Stomach (tissue), 9 donors: Measurements from ENCODE around the gene PRKG1. TPM values are rescaled to one million over a fixed set of nuclear protein-coding genes. Genes with fewer than 3 reads are reported as not detected.

Experiments used
- DNase-seq, 2 donors: peaks; one replicate each; pipeline versions ENCODE4 v3.0.0 to v3.0.0-alpha.2; 2013 to 2019
- H3K27ac ChIP-seq, 5 donors: fragments of 200-600 bp in 4 of 5; sonication (generic) in 4 of 5; one replicate each; pipeline ENCODE4 v1.5.1; 2013 to 2019; ENCODE audit warnings: mild to moderate bottlenecking in 1 of 5, moderate library complexity in 1 of 5
- H3K27me3 ChIP-seq, 3 donors: fragments of 200-600 bp; sonication (generic); one replicate each; pipeline ENCODE4 v1.5.1; 2017 to 2019; ENCODE audit warnings: mixed run types in 1 of 3
- H3K36me3 ChIP-seq, 4 donors: fragments of 200-600 bp; sonication (generic); 1 replicate in 3 of 4; 2 replicates in 1 of 4; pipeline ENCODE4 v1.5.1; 2016 to 2019
- H3K4me1 ChIP-seq, 4 donors: fragments of 200-600 bp; sonication (generic); one replicate each; pipeline ENCODE4 v1.5.1; 2016 to 2019
- H3K4me3 ChIP-seq, 4 donors: fragments of 200-600 bp; sonication (generic) in 3 of 4; one replicate each; pipeline ENCODE4 v1.5.1; 2016 to 2019; ENCODE audit warnings: mild to moderate bottlenecking in 1 of 4
- H3K9me3 ChIP-seq, 4 donors: fragments of 200-600 bp; sonication (generic); one replicate each; pipeline ENCODE4 v1.5.1; 2016 to 2019
- EP300 ChIP-seq: sonication (generic); formaldehyde crosslinking; IDR thresholded peaks from one replicate; pipeline ENCODE4 v1.6.1; 2017; ENCODE audit warnings: antibody characterized with exemption
- POLR2A ChIP-seq, 4 donors: fragments of 450-650 bp; IDR thresholded peaks; one replicate each; pipeline ENCODE4 v1.6.1; 2016; ENCODE audit warnings: antibody characterized with exemption in 4 of 4, control low read depth in 2 of 4, mild to moderate bottlenecking in 1 of 4, moderate library complexity in 1 of 4
- POLR2AphosphoS5 ChIP-seq, 3 donors: sonication (generic); formaldehyde crosslinking; IDR thresholded peaks; one replicate each; pipeline ENCODE4 v1.6.1; 2016; ENCODE audit warnings: antibody characterized with exemption in 3 of 3
- WGBS, 5 donors: extraction: QIAGEN DNeasy Blood & Tissue Kit in 3 of 5; methylation state at CpG; one replicate each; pipeline versions ENCODE4 v1.1.5 to v1.1.7; 2013 to 2018; 5-methylcytosine and 5-hydroxymethylcytosine counted together
- intact Hi-C: fragments of 100-400 bp; cut with DNase I; formaldehyde crosslinking; loops from one replicate; pipeline ENCODE4 v1.15.1; 2023; ENCODE audit warnings: low total_unique reads
- polyA plus RNA-seq, 3 donors: library from polyadenylated mRNA; stranded (reverse); fragments of 200-250 nt; gene quantifications; one replicate each; pipeline ENCODE4 v1.2.3, GENCODE V29; 2013
- total RNA-seq, 5 donors: library from RNA; depleted of rRNA; stranded (reverse); fragments of >200 nt; gene quantifications; one replicate each; pipeline versions ENCODE4 v1.1.0 to v1.2.3, GENCODE V29; 2014 to 2016
- TF ChIP-seq, protein P1 (sequence below), 7 experiments: fragments of 450-650 bp in 4 of 7; fragments of 200-600 bp in 3 of 7; sonication (generic) in 3 of 7; IDR thresholded peaks; one replicate each; pipeline ENCODE4 v1.5.1; 2016 to 2019; ENCODE audit warnings: antibody characterized with exemption in 7 of 7, control low read depth in 2 of 7, mild to moderate bottlenecking in 1 of 7
- donor health status: healthy with polysubstance abuse.
- donor health status: Bipolar disorder and iron deficiency.
- donor health status: healthy.

Gene PRKG1
- total and polyA plus RNA-seq, 8 donors = 1.5 to 89.2 (median 14.3) TPM

DNA sequence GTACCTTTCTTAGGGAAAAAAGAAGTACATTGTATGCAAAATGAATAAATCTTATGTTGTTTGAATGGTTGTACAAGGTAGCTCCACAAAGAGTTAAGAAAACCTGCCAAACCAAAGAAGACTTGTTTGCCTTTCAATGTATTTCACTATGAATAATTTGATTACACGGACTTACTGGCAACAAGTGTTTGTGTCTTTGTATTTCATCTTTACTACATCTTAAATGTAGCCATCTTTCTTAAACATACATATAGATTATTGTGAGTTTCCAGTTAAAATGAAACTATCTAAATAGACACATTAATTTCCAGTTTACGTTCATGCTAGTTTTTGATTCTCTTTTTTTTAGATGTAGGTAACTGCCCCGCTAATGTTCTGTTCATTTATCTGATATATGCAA, 2.8 kb downstream of the PRKG1 start:
- peaks cover 0 to 43% (median 20%) of the 10 kb centered on the region in 4 donors for H3K4me1 ChIP-seq
- 43 to 56% (median 51%) methylated on average over 3 of the region's 3 CpGs for whole genome bisulfite sequencing, 5 donors
- TF ChIP-seq POLR2AphosphoS5 (IDR thresholded peaks at IDR 0.05) = no peak
- no peak for TF ChIP-seq POLR2A (IDR thresholded peaks at IDR 0.05)
- no peak for TF ChIP-seq EP300
- TF ChIP-seq, protein P1, sequence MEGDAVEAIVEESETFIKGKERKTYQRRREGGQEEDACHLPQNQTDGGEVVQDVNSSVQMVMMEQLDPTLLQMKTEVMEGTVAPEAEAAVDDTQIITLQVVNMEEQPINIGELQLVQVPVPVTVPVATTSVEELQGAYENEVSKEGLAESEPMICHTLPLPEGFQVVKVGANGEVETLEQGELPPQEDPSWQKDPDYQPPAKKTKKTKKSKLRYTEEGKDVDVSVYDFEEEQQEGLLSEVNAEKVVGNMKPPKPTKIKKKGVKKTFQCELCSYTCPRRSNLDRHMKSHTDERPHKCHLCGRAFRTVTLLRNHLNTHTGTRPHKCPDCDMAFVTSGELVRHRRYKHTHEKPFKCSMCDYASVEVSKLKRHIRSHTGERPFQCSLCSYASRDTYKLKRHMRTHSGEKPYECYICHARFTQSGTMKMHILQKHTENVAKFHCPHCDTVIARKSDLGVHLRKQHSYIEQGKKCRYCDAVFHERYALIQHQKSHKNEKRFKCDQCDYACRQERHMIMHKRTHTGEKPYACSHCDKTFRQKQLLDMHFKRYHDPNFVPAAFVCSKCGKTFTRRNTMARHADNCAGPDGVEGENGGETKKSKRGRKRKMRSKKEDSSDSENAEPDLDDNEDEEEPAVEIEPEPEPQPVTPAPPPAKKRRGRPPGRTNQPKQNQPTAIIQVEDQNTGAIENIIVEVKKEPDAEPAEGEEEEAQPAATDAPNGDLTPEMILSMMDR (IDR thresholded peaks at IDR 0.05) = no peak
- H3K27ac ChIP-seq = peak overlapping the region in 1 of 5 donors; percentile 16
- H3K36me3 ChIP-seq = no peaks in the 10 kb centered on the region
- peak overlapping the region in 2 of 4 donors; percentile 60 to 69 for H3K4me3 ChIP-seq
- no peaks in the 10 kb centered on the region for H3K9me3 ChIP-seq
- no peak for DNase-seq
- intact Hi-C loops = no loop called here
- peaks cover 0 to 32% (median 6%) of the 10 kb centered on the region in 3 donors for H3K27me3 ChIP-seq

DNA sequence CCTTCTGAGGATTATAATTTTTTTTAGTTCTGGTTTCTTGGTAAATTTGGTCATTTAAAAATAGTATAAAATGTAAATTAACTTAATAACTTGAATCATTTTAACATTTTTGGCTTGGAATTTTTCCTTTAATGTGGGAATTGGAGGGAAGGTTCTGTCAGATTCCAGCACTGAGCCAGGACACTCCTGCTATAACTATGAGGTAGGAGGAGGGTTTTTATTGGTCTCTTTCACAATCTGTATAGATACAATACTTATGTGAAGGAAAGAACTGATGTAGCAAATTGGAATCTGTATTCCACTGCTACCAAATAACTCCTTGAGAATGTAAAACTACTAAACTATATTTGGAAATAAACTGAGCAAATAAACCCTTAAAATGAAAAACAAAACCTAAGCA, 3.2 kb downstream of the PRKG1 start:
- H3K9me3 ChIP-seq = no peaks in the 10 kb centered on the region
- TF ChIP-seq, protein P1 (IDR thresholded peaks at IDR 0.05) = no peak
- TF ChIP-seq POLR2AphosphoS5 (IDR thresholded peaks at IDR 0.05) = no peak
- no peak for TF ChIP-seq EP300
- no peak for TF ChIP-seq POLR2A (IDR thresholded peaks at IDR 0.05)
- intact Hi-C loops = no loop called here
- no peak for DNase-seq
- peaks cover 0 to 43% (median 20%) of the 10 kb centered on the region in 4 donors for H3K4me1 ChIP-seq
- no peaks in the 10 kb centered on the region for H3K36me3 ChIP-seq
- H3K27me3 ChIP-seq = peaks cover 0 to 30% (median 6%) of the 10 kb centered on the region in 3 donors
- peak overlapping the region in 2 of 5 donors; percentile 13 to 16 for H3K27ac ChIP-seq
- no peak overlapping the region for H3K4me3 ChIP-seq

DNA sequence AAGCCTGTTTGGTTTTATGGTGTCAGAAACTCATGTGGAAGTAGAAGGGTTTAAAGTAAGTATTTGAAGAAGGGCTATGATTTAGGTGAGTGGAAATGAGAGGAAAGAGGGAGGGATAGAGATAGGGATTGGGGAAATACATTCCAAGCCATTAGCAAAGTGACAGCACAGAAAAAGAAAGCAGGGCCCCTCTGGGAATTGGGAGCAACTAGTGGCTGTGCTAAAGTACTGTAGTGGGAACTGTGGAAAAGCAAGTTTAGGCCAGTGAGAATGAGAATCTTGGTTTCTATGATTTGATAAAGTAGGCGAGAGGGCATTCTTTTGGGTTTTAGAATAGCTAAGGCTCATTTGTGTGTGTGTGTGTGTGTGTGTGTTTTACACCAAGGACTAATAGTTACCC, 5.0 kb downstream of the PRKG1 start:
- 62 to 83% (median 68%) methylated on average over 1 of the region's 1 CpG for WGBS, 5 donors
- Histone ChIP-seq H3K27me3 (peaks cover 0 to 15% (median 0%) of the 10 kb centered on the region in 3 donors), H3K9me3 (no peaks in the 10 kb centered on the region), H3K36me3 (no peaks in the 10 kb centered on the region), H3K4me3 (no peak overlapping the region), H3K27ac (peak overlapping the region in 2 of 5 donors; percentile 20 to 39), H3K4me1 (peaks cover 0 to 48% (median 14%) of the 10 kb centered on the region in 4 donors)
- TF ChIP-seq POLR2AphosphoS5 (IDR thresholded peaks at IDR 0.05) (no peak), EP300 (no peak), POLR2A (IDR thresholded peaks at IDR 0.05) (no peak)
- TF ChIP-seq, protein P1 (IDR thresholded peaks at IDR 0.05) = no peak
- peak in 1 of 2 donors; percentile 22 for DNase-seq
- intact Hi-C loops = no loop called here

DNA sequence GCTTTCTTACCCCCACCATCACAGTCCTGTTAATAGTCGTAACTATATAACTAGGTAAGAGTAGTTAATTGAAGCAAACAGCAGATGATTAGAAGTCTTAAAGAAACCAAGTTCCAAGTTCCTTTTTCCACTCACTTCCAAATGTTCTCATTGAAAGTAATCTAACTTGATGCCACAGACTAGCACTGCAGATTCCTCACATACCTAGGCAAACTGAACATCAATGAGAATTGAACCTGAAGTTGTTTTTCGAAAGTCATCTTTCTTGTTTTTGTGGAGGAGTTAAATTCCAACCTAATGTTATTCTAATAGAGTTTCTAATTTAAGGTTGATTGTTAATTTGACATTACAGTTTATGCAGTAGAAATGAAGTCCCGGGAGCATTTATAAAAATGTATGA, 5.5 kb downstream of the PRKG1 start:
- Histone ChIP-seq H3K27ac (peak overlapping the region in 2 of 5 donors; percentile 20 to 39), H3K36me3 (no peaks in the 10 kb centered on the region), H3K9me3 (no peaks in the 10 kb centered on the region), H3K4me1 (peaks cover 0 to 47% (median 11%) of the 10 kb centered on the region in 4 donors), H3K27me3 (peaks cover 0 to 11% (median 0%) of the 10 kb centered on the region in 3 donors), H3K4me3 (no peak overlapping the region)
- TF ChIP-seq, protein P1 (IDR thresholded peaks at IDR 0.05) = no peak
- TF ChIP-seq EP300 (no peak), POLR2A (IDR thresholded peaks at IDR 0.05) (no peak), POLR2AphosphoS5 (IDR thresholded peaks at IDR 0.05) (no peak)
- 75 to 87% (median 81%) methylated on average over 3 of the region's 3 CpGs for WGBS, 5 donors
- no peak for DNase-seq
- intact Hi-C loops = no loop called here
